DND-41 (cell line): ENCODE data around the gene TMEM164.

Experiments
- CTCF ChIP-seq: IDR thresholded peaks from 2 replicates; pipeline ENCODE4 v1.5.1; 2012; ENCODE audit warnings: borderline replicate concordance, low read length, moderate library complexity, mild to moderate bottlenecking; ENCODE audit not compliant: poor library complexity, severe bottlenecking; ENCODE audit errors: extremely low read depth
- EZH2 ChIP-seq: IDR thresholded peaks from 3 replicates; pipeline ENCODE4 v1.6.1; 2012; ENCODE audit warnings: borderline replicate concordance, low read depth, mild to moderate bottlenecking, moderate library complexity, low read length, inconsistent platforms; ENCODE audit not compliant: severe bottlenecking

GRCh38 chrX:109987884-109988283 is 15.0 kb upstream of the TMEM164 start:
- no peak for TF ChIP-seq EZH2
- TF ChIP-seq CTCF, result no peak
